Osteoblast (primary cell): Measurements from ENCODE around the gene MYH7B. TPM values are rescaled to one million over a fixed set of nuclear protein-coding genes. Genes with fewer than 3 reads are reported as not detected.

Source experiments
- DNase-seq: peaks from one replicate; pipeline ENCODE4 v3.0.0; 2011; ENCODE audit warnings: low spot score, mixed read lengths; ENCODE audit not compliant: insufficient read length; ENCODE audit errors: missing footprints
- H2AFZ ChIP-seq: 2 replicates; pipeline ENCODE4 v1.6.0; 2011; ENCODE audit warnings: mild to moderate bottlenecking, low read length
- H3K27ac ChIP-seq: 2 replicates; pipeline ENCODE4 v1.5.1; 2011; ENCODE audit warnings: mild to moderate bottlenecking, low read depth, low read length, moderate library complexity
- H3K27me3 ChIP-seq: 2 replicates; pipeline ENCODE4 v1.6.0; 2012; ENCODE audit warnings: mild to moderate bottlenecking, control low read depth, inconsistent platforms, low read length, moderate library complexity; ENCODE audit not compliant: insufficient read depth
- H3K36me3 ChIP-seq: 2 replicates; pipeline ENCODE4 v1.5.1; 2011; ENCODE audit warnings: mild to moderate bottlenecking, low read length, control low read depth, moderate library complexity; ENCODE audit not compliant: insufficient read depth
- H3K4me1 ChIP-seq: 2 replicates; pipeline ENCODE4 v1.5.1; 2011; ENCODE audit warnings: mild to moderate bottlenecking, low read length, control low read depth, moderate library complexity; ENCODE audit not compliant: insufficient read depth
- H3K4me2 ChIP-seq: 2 replicates; pipeline ENCODE4 v1.6.0; 2011; ENCODE audit warnings: mild to moderate bottlenecking, low read length; ENCODE audit not compliant: insufficient read depth
- H3K4me3 ChIP-seq: fragments of 200-600 bp; sonication (generic); 3 replicates; pipeline ENCODE4 v1.5.1; 2012; ENCODE audit warnings: mild to moderate bottlenecking, low read length, inconsistent platforms; ENCODE audit not compliant: insufficient read depth
- H3K79me2 ChIP-seq: 2 replicates; pipeline ENCODE4 v1.6.0; 2012; ENCODE audit warnings: mild to moderate bottlenecking, low read length, control low read depth, inconsistent platforms; ENCODE audit not compliant: insufficient read depth
- H3K9me3 ChIP-seq: 2 replicates; pipeline ENCODE4 v1.5.1; 2011; ENCODE audit warnings: low read depth, low read length, control low read depth
- H4K20me1 ChIP-seq: 2 replicates; pipeline ENCODE4 v1.6.0; 2012; ENCODE audit warnings: mild to moderate bottlenecking, low read length, control low read depth; ENCODE audit not compliant: insufficient read depth
- CTCF ChIP-seq: IDR thresholded peaks from 2 replicates; pipeline ENCODE4 v1.5.1; 2011; ENCODE audit warnings: mild to moderate bottlenecking, low read depth, low read length, moderate library complexity; ENCODE audit errors: extremely low read depth
- small RNA-seq: library from RNA; depleted of rRNA; stranded (forward); fragments of <200 nt; gene quantifications from one replicate; pipeline ENCODE3, GENCODE V24; 2012
- total RNA-seq: library from RNA; depleted of rRNA; stranded (reverse); fragments of >200 nt; gene quantifications from 2 replicates; pipeline ENCODE4 v1.2.3, GENCODE V29; 2012

MYH7B gene
- total RNA-seq, 1 donor: 0.36 TPM

- no peak for TF ChIP-seq CTCF
- Histone ChIP-seq H3K4me2 (no peak overlapping the region), H3K27ac (no peak overlapping the region), H4K20me1 (peaks cover 27% of the 10 kb centered on the region), H3K79me2 (no peaks in the 10 kb centered on the region), H3K9me3 (no peaks in the 10 kb centered on the region), H3K27me3 (no peaks in the 10 kb centered on the region), H3K4me3 (no peak overlapping the region), H2AFZ (no peak overlapping the region), H3K4me1 (no peaks in the 10 kb centered on the region), H3K36me3 (peaks cover 90% of the 10 kb centered on the region)
- peak; percentile 54 for DNase-seq
These were observed 49.2 kb downstream of the MYH7B start for GRCh38 chr20:35004749-35005462.

Small RNAs within 50 kb of the gene (small RNA-seq; reads per million reads assigned to genes)
- 5.7 reads per million, percentile 88 among the genes with 10 or more reads in this experiment for gene MIR499A

Other genes with a start within 250 kb of the MYH7B start
- 8.7 and 10.6 TPM in 2 replicates for gene NCOA6, start 130.2 kb upstream of the MYH7B start, total RNA-seq
- 10.0 and 12.7 TPM in 2 replicates for gene GGT7, start 83.0 kb upstream of the MYH7B start, total RNA-seq
- 76.4 and 88.4 TPM in 2 replicates for gene ACSS2, start 79.3 kb upstream of the MYH7B start, total RNA-seq
- gene GSS, start 62 bp upstream of the MYH7B start, total RNA-seq: 54.6 and 58.3 TPM in 2 replicates
- gene TRPC4AP, start 136.9 kb downstream of the MYH7B start, total RNA-seq: 98.7 and 98.8 TPM in 2 replicates
- gene EDEM2, start 191.5 kb downstream of the MYH7B start, total RNA-seq: 32.2 and 41.8 TPM in 2 replicates
- 35.9 and 38.0 TPM in 2 replicates for gene PROCR, start 216.2 kb downstream of the MYH7B start, total RNA-seq